ENCODE measurements around the gene RAMAC.
A peak's percentile ranks its signal among the peaks of the same experiment; 100 is the strongest.

RAMAC gene

DNA sequence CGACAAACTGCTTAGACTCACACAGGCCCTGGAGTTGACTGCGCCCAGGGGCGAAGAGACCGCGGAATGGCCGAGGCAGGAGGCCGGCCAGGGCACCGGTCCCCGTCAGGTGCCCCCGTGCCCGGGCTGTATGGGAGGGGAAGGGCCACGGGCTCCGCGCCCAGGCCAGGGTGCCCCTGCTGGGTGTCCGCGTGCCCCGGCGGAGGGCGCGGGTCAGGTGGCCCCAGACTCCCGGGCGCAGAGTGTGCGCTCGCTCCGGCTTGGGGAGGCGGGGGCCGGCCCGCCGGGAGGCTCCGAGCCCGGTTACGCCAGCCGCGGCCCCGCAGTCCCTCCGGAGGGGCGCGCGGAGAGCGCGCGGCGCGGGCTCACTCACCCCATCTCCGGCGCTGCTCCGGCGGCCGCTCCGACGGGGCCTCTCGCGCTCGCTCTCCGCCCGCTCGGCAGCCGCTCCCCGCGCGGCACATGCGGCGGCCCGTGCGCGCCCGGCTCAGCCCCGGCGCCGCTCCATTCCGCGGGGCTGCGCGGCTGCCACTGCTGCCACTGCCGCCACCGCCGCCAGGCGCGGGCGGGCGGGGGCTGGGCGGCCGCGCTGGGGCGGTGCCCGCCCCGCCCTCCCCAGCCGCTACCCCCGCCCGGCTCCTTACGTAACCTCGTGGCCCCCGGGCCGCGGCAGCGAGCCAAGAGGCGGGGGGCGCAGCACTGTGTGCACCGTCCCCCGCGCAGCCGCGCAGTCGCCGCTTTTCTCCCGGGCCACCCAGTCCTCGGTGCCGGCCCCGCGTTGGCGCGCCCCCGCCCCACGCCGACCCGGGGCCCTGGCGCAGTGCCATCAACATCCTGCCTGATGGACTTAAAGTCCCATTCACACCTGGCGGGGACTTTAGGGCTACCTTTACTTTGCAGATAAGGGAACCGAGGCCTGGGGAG lies 33.6 kb upstream of the RAMAC start, which contains the start of gene HOMER2:
Gene HOMER2, minus strand, starts transcription at position 563 of the 924 bp plus-strand sequence. Its CDS starts 185 bp downstream, at position 378.
- H3K4me3 ChIP-seq (ENCODE audit: low read length): peak within 1 kb of the TSS; percentile 46; the same call in 1 of the 2 replicates
- TF ChIP-seq ZNF274 (IDR thresholded peaks at IDR 0.05; ENCODE audit: low read depth, low read length): no peak

GRCh38 chr15:82958638-82959037 lies 27.4 kb upstream of the RAMAC start:
- TF ChIP-seq ZNF274 (IDR thresholded peaks at IDR 0.05; ENCODE audit: low read depth, low read length): no peak
- H3K4me3 ChIP-seq (ENCODE audit: low read length): no peak overlapping the region

DNA sequence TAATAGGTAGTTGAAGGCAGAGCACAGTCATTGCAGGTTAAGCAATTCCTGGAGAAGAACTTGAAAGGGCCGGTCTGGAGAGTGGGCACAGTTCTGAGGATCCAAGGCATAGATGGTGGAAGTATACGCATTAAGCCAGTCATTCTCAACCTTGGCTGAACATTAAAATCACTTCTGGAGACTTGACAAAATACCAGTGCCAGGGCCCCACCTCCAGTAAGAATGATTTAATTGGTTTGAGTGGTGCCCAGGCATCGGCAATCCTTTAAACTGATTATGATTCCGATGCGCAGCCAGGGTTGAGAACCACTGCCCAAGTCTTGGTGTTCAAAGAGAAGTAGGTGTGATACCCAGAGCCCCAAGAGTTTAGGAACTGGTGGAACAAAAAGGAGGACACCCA lies 26.6 kb upstream of the RAMAC start:
- no peak overlapping the region for H3K4me3 ChIP-seq (ENCODE audit: low read length)
- TF ChIP-seq ZNF274 (IDR thresholded peaks at IDR 0.05; ENCODE audit: low read depth, low read length): no peak

GRCh38 chr15:82960766-82961165 lies 25.2 kb upstream of the RAMAC start:
- H3K4me3 ChIP-seq (ENCODE audit: low read length): no peak overlapping the region
- no peak for TF ChIP-seq ZNF274 (IDR thresholded peaks at IDR 0.05; ENCODE audit: low read depth, low read length)

- no peak overlapping the region for H3K4me3 ChIP-seq (ENCODE audit: low read length)
- TF ChIP-seq ZNF274 (IDR thresholded peaks at IDR 0.05; ENCODE audit: low read depth, low read length): no peak
These were observed 22.3 kb upstream of the RAMAC start for GRCh38 chr15:82963471-82964341.

GRCh38 chr15:82964890-82965289 lies 21.1 kb upstream of the RAMAC start:
- TF ChIP-seq ZNF274 (IDR thresholded peaks at IDR 0.05; ENCODE audit: low read depth, low read length): no peak

DNA sequence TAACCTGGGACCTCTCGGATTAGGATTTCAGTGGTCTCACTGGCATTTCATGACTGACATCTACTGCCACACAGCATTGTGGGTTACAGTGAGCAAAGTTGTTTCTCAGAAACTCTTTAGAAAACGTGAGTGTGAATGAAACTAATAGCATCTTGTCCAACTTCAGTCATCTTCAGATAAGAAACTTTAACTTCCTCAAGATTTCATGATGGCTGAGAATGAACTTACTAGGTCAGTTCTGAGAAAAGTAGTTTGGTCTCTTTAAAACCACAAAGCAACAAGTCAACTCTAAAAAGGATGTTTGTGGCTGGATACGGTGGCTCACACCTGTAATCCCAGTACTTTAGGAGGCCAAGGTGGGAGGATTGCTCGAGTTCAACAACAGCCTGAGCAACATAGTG lies 19.3 kb upstream of the RAMAC start:
- TF ChIP-seq ZNF274 (IDR thresholded peaks at IDR 0.05; ENCODE audit: low read depth, low read length): no peak
- no peak overlapping the region for H3K4me3 ChIP-seq (ENCODE audit: low read length)

More at GRCh38 chr15:82964890-82965289, 21.1 kb upstream of the RAMAC start:
- no peak overlapping the region for H3K4me3 ChIP-seq (ENCODE audit: low read length)

GRCh38 chr15:82968066-82968465 lies 17.9 kb upstream of the RAMAC start:
- no peak overlapping the region for H3K4me3 ChIP-seq (ENCODE audit: low read length)
- TF ChIP-seq ZNF274 (IDR thresholded peaks at IDR 0.05; ENCODE audit: low read depth, low read length): no peak

DNA sequence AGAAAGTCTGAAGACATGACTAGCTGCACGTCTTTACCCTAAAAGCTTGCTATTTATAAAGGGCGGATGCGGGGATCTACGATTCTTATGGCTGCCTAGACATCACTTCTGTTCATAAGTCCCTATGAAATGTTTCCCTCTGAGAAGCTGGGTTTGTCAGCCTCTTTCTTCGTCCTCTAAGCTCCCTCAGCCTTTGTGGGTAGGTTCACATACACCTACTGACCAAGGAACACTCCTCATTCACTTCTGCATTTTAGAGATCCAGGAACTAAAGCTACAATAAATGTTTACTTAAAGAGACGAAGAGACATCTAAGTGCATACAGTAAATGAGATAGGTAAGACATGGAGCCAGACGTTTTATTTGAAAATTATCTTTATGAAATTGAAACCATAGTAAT lies 16.7 kb upstream of the RAMAC start:
- H3K4me3 ChIP-seq (ENCODE audit: low read length): no peak overlapping the region
- no peak for TF ChIP-seq ZNF274 (IDR thresholded peaks at IDR 0.05; ENCODE audit: low read depth, low read length)

GRCh38 chr15:82970078-82970686 lies 15.8 kb upstream of the RAMAC start:
- no peak for TF ChIP-seq ZNF274 (IDR thresholded peaks at IDR 0.05; ENCODE audit: low read depth, low read length)

DNA sequence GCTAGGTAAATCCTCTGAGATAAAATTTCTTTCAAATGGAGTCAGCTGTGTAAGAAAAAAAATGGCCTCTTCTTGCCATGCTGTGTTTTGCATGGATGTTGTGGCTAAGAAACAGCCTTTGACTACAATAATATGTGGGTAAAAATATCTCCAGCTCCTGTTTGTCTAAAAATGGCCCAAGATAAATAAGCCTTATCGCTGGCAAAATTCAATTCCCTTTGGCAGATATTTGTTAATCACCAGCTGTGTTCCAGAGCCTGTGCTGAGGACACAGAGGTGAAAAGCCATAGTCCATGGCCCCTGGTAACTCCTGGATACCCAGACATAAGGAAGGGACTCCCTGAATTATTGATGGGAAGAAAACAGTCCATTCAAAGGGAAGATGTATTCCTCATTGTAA lies 15.3 kb upstream of the RAMAC start:
- TF ChIP-seq ZNF274 (IDR thresholded peaks at IDR 0.05; ENCODE audit: low read depth, low read length): no peak
- H3K4me3 ChIP-seq (ENCODE audit: low read length): no peak overlapping the region

More at GRCh38 chr15:82970078-82970686, 15.8 kb upstream of the RAMAC start:
- H3K4me3 ChIP-seq (ENCODE audit: low read length): no peak overlapping the region

DNA sequence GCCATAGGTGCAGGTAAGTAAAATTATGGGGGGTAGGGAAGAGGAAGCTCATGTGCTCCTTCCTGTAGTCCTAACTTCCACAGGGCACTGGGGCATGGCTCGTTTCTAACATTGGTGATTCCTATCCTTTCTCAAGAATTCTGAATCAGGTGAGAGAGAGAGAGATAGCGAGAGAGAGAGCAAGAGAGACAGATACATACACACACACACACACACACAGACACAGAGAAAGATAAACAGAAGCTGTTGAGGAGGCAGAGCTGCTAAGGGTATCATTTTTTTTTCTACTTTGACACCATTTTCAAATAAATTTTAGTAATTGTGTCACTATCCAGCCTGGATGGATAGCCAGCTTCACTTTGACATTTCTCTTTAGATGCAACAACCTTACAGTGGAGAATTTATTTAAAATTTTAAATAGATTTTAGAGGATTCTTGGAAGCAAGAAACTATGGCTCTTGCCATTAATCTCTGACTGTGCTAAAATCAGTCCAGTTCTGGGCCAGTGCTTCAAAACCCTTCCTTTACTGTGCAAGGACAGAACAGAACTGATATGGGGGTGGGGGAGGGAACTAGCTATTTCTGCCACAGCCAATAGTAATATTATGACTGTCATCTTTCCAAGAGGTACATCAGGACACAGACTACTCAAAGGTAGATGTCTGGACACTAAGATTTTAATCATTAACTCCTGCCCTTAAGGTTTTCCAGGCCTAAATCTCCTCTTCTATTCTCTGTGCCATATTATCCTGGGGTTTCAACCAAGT lies 14.6 kb upstream of the RAMAC start:
- no peak for TF ChIP-seq ZNF274 (IDR thresholded peaks at IDR 0.05; ENCODE audit: low read depth, low read length)
- no peak overlapping the region for H3K4me3 ChIP-seq (ENCODE audit: low read length)

GRCh38 chr15:82972990-82973389 lies 13.0 kb upstream of the RAMAC start:
- no peak overlapping the region for H3K4me3 ChIP-seq (ENCODE audit: low read length)
- TF ChIP-seq ZNF274 (IDR thresholded peaks at IDR 0.05; ENCODE audit: low read depth, low read length): no peak
